ENCODE results near the gene FGF22.

DNA sequence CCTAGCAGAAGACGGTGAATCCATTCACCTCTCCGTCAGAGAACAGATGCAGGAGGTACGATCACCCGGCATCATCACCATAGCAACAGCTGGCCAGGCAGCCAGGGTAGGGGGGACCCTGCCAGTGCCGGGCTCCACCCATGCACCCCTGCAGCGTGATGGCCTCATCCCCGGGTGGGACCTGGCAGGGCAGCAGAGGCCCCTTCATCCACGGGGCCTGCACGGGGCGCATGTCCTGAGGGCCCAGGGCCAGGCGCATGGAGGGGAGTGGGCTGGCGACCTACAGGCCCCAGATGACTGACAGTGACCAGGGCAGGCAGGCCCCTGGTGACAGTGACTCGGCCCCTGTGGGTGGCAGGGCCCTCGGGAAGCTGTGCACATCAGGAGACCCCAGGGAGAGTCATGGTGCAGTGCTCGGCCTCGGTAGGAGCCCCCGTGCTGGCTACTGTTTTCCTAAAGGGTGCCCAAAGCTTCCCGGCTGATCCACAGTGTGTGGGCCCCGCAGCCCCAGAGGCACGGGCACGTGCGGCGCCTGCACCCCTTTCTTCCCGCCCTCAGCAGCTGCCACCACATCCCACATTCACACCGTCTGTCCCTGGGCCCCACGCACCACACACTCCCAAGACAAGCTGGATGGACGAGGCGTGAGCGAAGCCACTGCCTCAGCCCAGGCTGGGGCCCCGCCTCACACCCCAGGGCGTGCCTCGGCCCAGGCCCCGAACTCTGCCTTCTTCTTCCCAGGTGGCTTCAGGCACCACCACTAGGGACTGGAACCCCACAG lies 18.6 kb downstream of the FGF22 start:
- TF ChIP-seq GATA2 (IDR thresholded peaks at IDR 0.05; ENCODE audit: low read depth, low read length) (no peak), GATA3 (IDR thresholded peaks at IDR 0.05; ENCODE audit: low read depth, low read length) (no peak)

Measured in SH-SY5Y (cell line).